Measurements from ENCODE around the gene DHRS7. TPM values are rescaled to one million over a fixed set of nuclear protein-coding genes. Genes with fewer than 3 reads are reported as not detected.

Gene DHRS7
- total and polyA plus RNA-seq, 9 donors = 57.5 to 96.7 (median 61.3) TPM

GRCh38 chr14:60212503-60213371 is 47.5 kb upstream of the DHRS7 start:
- H3K27me3 ChIP-seq = no peaks in the 10 kb centered on the region
- no peaks in the 10 kb centered on the region for H3K36me3 ChIP-seq
- no peak for DNase-seq
- intact Hi-C loops (cut with DNase I) = no loop called here
- TF ChIP-seq CTCF (IDR thresholded peaks at IDR 0.05) = no peak
- TF ChIP-seq POLR2A (IDR thresholded peaks at IDR 0.05) = no peak
- TF ChIP-seq EP300 (IDR thresholded peaks at IDR 0.05) = no peak
- WGBS, 3 donors = 80 to 85% (median 85%) methylated on average over 5 of the region's 5 CpGs
- no peaks in the 10 kb centered on the region for H3K9me3 ChIP-seq
- no peak overlapping the region for H3K4me3 ChIP-seq
- H3K27ac ChIP-seq = no peak overlapping the region
- H3K4me1 ChIP-seq (ENCODE audit: insufficient read depth) = no peaks in the 10 kb centered on the region

- 58 to 66% (median 60%) methylated on average over 3 of the region's 3 CpGs for WGBS, 3 donors
- Histone ChIP-seq H3K4me3 (no peak overlapping the region), H3K27ac (no peak overlapping the region), H3K9me3 (no peaks in the 10 kb centered on the region), H3K27me3 (no peaks in the 10 kb centered on the region), H3K36me3 (no peaks in the 10 kb centered on the region), H3K4me1 (ENCODE audit: insufficient read depth) (no peaks in the 10 kb centered on the region)
- intact Hi-C loops (cut with DNase I) = no loop called here
- TF ChIP-seq CTCF (IDR thresholded peaks at IDR 0.05) (no peak), POLR2A (IDR thresholded peaks at IDR 0.05) (no peak), EP300 (IDR thresholded peaks at IDR 0.05) (no peak)
- no peak for DNase-seq
Measured at GRCh38 chr14:60211153-60211552, 46.0 kb upstream of the DHRS7 start.

GRCh38 chr14:60210703-60211102 is 45.5 kb upstream of the DHRS7 start:
- no peak overlapping the region for H3K27ac ChIP-seq
- no peak for TF ChIP-seq CTCF (IDR thresholded peaks at IDR 0.05)
- no peak for TF ChIP-seq EP300 (IDR thresholded peaks at IDR 0.05)
- TF ChIP-seq POLR2A (IDR thresholded peaks at IDR 0.05) = no peak
- 59 to 85% (median 61%) methylated on average over 1 of the region's 1 CpG for WGBS, 3 donors
- intact Hi-C loops (cut with DNase I) = no loop called here
- H3K36me3 ChIP-seq = no peaks in the 10 kb centered on the region
- H3K4me3 ChIP-seq = no peak overlapping the region
- no peaks in the 10 kb centered on the region for H3K9me3 ChIP-seq
- DNase-seq = no peak
- H3K4me1 ChIP-seq (ENCODE audit: insufficient read depth) = no peaks in the 10 kb centered on the region
- no peaks in the 10 kb centered on the region for H3K27me3 ChIP-seq

- Histone ChIP-seq H3K4me3 (no peak overlapping the region), H3K4me1 (ENCODE audit: insufficient read depth) (peaks cover 2% of the 10 kb centered on the region), H3K27me3 (no peaks in the 10 kb centered on the region), H3K36me3 (no peaks in the 10 kb centered on the region), H3K9me3 (no peaks in the 10 kb centered on the region), H3K27ac (no peak overlapping the region)
- 87 to 89% (median 89%) methylated on average over 6 of the region's 6 CpGs for WGBS, 3 donors
- intact Hi-C loops (cut with DNase I) = no loop called here
- no peak for TF ChIP-seq CTCF (IDR thresholded peaks at IDR 0.05)
- TF ChIP-seq EP300 (IDR thresholded peaks at IDR 0.05) = no peak
- DNase-seq = no peak
Measured at GRCh38 chr14:60206837-60207533, 41.8 kb upstream of the DHRS7 start.
